OCI-LY3 (cell line): ENCODE results near the gene FAM174B.
A peak's percentile ranks its signal among the peaks of the same experiment; 100 is the strongest.

Source experiments
- H2AFZ ChIP-seq: fragments of 200-600, 300-600 bp; shearing (Covaris generic); 2 replicates; pipeline ENCODE4 v1.6.0; 2014; ENCODE audit warnings: antibody characterized with exemption, low read depth, low read length
- H3K27ac ChIP-seq: fragments of 200-600, 300-600 bp; sonication (generic); 2 replicates; pipeline ENCODE4 v1.5.1; 2014; ENCODE audit warnings: mild to moderate bottlenecking, low read length, moderate library complexity, mixed read lengths
- H3K27me3 ChIP-seq: fragments of 200-600, 300-600 bp; sonication (generic); 2 replicates; pipeline ENCODE4 v1.6.1; 2014; ENCODE audit warnings: low read depth, low read length, mixed read lengths
- H3K36me3 ChIP-seq: fragments of 200-600, 300-600 bp; sonication (generic); replicated peaks from 2 replicates; pipeline ENCODE3; 2014; ENCODE audit warnings: low read depth, low read length, mixed read lengths
- H3K4me1 ChIP-seq: fragments of 300-600, 200-600 bp; sonication (generic); 2 replicates; pipeline ENCODE4 v1.6.1; 2014; ENCODE audit warnings: low read length, mixed read lengths
- H3K4me2 ChIP-seq: fragments of 200-600, 300-600 bp; sonication (generic); 2 replicates; pipeline ENCODE4 v1.6.1; 2014; ENCODE audit warnings: low read length, mixed read lengths
- H3K4me3 ChIP-seq: fragments of 300-600, 200-600 bp; sonication (generic); 2 replicates; pipeline ENCODE4 v1.5.1; 2014; ENCODE audit warnings: antibody characterized with exemption, mild to moderate bottlenecking, low read length, moderate library complexity
- H3K79me2 ChIP-seq: fragments of 300-600, 200-600 bp; shearing (Covaris generic); 2 replicates; pipeline ENCODE4 v1.6.1; 2014; ENCODE audit warnings: mild to moderate bottlenecking, low read length, mixed read lengths
- H3K9ac ChIP-seq: fragments of 300-600, 200-600 bp; shearing (Covaris generic); 2 replicates; pipeline ENCODE4 v1.6.0; 2014; ENCODE audit warnings: mild to moderate bottlenecking, low read length, moderate library complexity
- H3K9me3 ChIP-seq: fragments of 200-600, 300-600 bp; shearing (Covaris generic); 2 replicates; pipeline ENCODE4 v1.6.1; 2014; ENCODE audit warnings: low read length, mixed read lengths; ENCODE audit not compliant: insufficient read depth
- H4K20me1 ChIP-seq: fragments of 200-600, 300-600 bp; sonication (generic); 2 replicates; pipeline ENCODE4 v1.6.1; 2016; ENCODE audit warnings: low read length, mixed read lengths; ENCODE audit not compliant: insufficient read depth
- CTCF ChIP-seq: fragments of 200-600, 300-600 bp; sonication (generic); IDR thresholded peaks from 2 replicates; pipeline ENCODE4 v1.5.1; 2014; ENCODE audit warnings: antibody characterized with exemption, low read length, low read depth
- EZH2phosphoT487 ChIP-seq: fragments of 200-600 bp; shearing (Covaris generic); IDR thresholded peaks from 2 replicates; pipeline ENCODE4 v1.6.1; 2018; ENCODE audit warnings: antibody characterized with exemption, mixed run types, low read depth

Gene FAM174B

GRCh38 chr15:92667287-92667904 lies 11.8 kb upstream of the FAM174B start:
- Histone ChIP-seq H3K4me2 (no peak overlapping the region), H3K9ac (no peak overlapping the region)
- TF ChIP-seq EZH2phosphoT487 (no peak), CTCF (no peak)

GRCh38 chr15:92666780-92667179 lies 11.2 kb upstream of the FAM174B start:
- Histone ChIP-seq H4K20me1 (no peaks in the 10 kb centered on the region), H3K4me2 (no peak overlapping the region), H3K4me1 (peaks cover 21% of the 10 kb centered on the region), H3K27ac (no peak overlapping the region), H3K9ac (no peak overlapping the region), H2AFZ (no peak overlapping the region), H3K79me2 (no peaks in the 10 kb centered on the region), H3K4me3 (no peak overlapping the region), H3K36me3 (no peaks in the 10 kb centered on the region), H3K27me3 (peaks cover 34% of the 10 kb centered on the region), H3K9me3 (no peaks in the 10 kb centered on the region)
- TF ChIP-seq CTCF, result no peak

More at GRCh38 chr15:92667287-92667904, 11.8 kb upstream of the FAM174B start:
- no peaks in the 10 kb centered on the region for H3K36me3 ChIP-seq
- no peaks in the 10 kb centered on the region for H3K9me3 ChIP-seq
- no peak overlapping the region for H3K27ac ChIP-seq
- no peaks in the 10 kb centered on the region for H3K79me2 ChIP-seq
- H3K4me1 ChIP-seq, result peaks cover 21% of the 10 kb centered on the region
- no peak overlapping the region for H2AFZ ChIP-seq
- no peaks in the 10 kb centered on the region for H4K20me1 ChIP-seq
- H3K27me3 ChIP-seq, result peaks cover 40% of the 10 kb centered on the region
- no peak overlapping the region for H3K4me3 ChIP-seq

GRCh38 chr15:92665100-92665555 lies 9.6 kb upstream of the FAM174B start:
- H3K4me3 ChIP-seq, result peak overlapping the region; percentile 1; the same call in 1 of the 2 replicates
- peaks cover 21% of the 10 kb centered on the region for H3K4me1 ChIP-seq
- H3K27me3 ChIP-seq, result peaks cover 19% of the 10 kb centered on the region
- H3K4me2 ChIP-seq, result peak overlapping the region; percentile 43
- TF ChIP-seq CTCF (no peak), EZH2phosphoT487 (no peak)
- H3K27ac ChIP-seq, result no peak overlapping the region
- H3K9me3 ChIP-seq, result no peaks in the 10 kb centered on the region
- no peaks in the 10 kb centered on the region for H4K20me1 ChIP-seq
- no peaks in the 10 kb centered on the region for H3K36me3 ChIP-seq
- H3K9ac ChIP-seq, result no peak overlapping the region
- H3K79me2 ChIP-seq, result no peaks in the 10 kb centered on the region
- H2AFZ ChIP-seq, result no peak overlapping the region; the same call in 1 of the 2 replicates

- no peak for TF ChIP-seq CTCF
- TF ChIP-seq EZH2phosphoT487, result no peak
- Histone ChIP-seq H2AFZ (no peak overlapping the region), H3K9ac (no peak overlapping the region), H3K27me3 (peaks cover 15% of the 10 kb centered on the region), H3K4me3 (no peak overlapping the region), H3K79me2 (no peaks in the 10 kb centered on the region), H3K4me2 (no peak overlapping the region), H3K9me3 (no peaks in the 10 kb centered on the region), H3K4me1 (peaks cover 21% of the 10 kb centered on the region), H3K27ac (no peak overlapping the region), H4K20me1 (no peaks in the 10 kb centered on the region), H3K36me3 (no peaks in the 10 kb centered on the region)
These were observed 8.8 kb upstream of the FAM174B start for GRCh38 chr15:92664178-92664900.
